ENCODE results near the gene CLEC10A.

CLEC10A gene

DNA sequence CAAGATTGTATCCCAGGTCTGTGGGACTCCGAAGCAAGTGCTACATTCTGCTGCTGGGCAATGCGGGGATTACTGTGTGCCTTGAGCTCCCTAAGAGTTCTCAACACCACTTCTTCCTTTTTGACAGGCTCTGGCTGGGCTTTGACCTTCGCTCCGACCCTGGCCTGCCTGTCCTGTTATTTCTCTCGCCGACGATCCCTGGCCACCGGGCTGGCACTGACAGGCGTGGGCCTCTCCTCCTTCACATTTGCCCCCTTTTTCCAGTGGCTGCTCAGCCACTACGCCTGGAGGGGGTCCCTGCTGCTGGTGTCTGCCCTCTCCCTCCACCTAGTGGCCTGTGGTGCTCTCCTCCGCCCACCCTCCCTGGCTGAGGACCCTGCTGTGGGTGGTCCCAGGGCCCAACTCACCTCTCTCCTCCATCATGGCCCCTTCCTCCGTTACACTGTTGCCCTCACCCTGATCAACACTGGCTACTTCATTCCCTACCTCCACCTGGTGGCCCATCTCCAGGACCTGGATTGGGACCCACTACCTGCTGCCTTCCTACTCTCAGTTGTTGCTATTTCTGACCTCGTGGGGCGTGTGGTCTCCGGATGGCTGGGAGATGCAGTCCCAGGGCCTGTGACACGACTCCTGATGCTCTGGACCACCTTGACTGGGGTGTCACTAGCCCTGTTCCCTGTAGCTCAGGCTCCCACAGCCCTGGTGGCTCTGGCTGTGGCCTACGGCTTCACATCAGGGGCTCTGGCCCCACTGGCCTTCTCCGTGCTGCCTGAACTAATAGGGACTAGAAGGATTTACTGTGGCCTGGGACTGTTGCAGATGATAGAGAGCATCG is 41.8 kb downstream of the CLEC10A start:
- DNase-seq: no peak

- peak; percentile 85 for DNase-seq
Observed at GRCh38 chr17:7035591-7036368, 44.3 kb downstream of the CLEC10A start, which contains the start of gene SLC16A13. Gene SLC16A13 (plus strand): TSS chr17:7036015. CDS start chr17:7036383, 368 bp downstream.

- DNase-seq: no peak
Observed at GRCh38 chr17:7034955-7035590, 45.0 kb downstream of the CLEC10A start.

- no peak for DNase-seq
Observed at GRCh38 chr17:7029659-7030058, 50.4 kb downstream of the CLEC10A start.

DNA sequence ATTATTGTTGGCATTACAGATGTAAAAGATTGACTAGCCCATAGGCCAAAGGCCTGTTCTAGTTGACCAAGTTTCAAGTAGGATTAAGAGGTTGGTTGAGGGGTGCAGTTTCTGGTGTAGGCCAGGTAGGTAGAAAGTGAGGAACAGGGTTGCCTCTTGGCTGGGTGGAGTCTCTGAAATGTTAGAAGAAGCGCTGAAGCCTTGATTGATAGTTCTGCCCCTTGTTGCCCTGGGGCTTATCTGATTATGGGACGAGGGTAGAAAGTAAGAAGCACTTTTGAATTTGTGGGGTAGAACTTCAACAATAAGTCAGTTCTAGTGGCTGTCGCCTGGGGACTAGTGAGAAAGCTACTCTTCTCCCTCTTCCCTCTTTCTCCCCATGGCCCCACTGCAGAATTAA is 51.0 kb downstream of the CLEC10A start:
- DNase-seq: no peak

- DNase-seq: no peak
Observed at GRCh38 chr17:7027335-7027734, 52.7 kb downstream of the CLEC10A start.

DNA sequence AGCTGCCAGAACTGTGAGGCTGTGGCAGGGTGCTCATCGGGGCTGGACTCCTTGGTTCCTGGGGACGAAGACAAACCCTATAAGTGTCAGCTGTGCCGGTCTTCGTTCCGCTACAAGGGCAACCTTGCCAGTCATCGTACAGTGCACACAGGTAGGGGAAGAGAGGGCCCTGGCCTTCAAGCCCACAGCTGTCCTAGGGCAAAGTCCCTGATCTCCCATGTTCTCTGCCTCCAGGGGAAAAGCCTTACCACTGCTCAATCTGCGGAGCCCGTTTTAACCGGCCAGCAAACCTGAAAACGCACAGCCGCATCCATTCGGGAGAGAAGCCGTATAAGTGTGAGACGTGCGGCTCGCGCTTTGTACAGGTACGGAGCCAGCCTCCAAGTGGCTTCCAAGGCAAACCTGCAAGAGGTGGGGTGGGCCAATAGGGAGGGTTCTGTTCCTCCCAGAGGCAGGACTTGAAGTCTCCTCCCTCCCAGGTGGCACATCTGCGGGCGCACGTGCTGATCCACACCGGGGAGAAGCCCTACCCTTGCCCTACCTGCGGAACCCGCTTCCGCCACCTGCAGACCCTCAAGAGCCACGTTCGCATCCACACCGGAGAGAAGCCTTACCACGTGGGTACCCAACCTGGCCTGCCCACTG is 53.5 kb downstream of the CLEC10A start:
- no peak for DNase-seq

- no peak for DNase-seq
Observed at GRCh38 chr17:7025245-7025644, 54.8 kb downstream of the CLEC10A start.

Measured in NCI-H1436 treated with DMSO at 0.1 percent for 48 hours (cell line).